Neural cell (in vitro differentiated cells): Measurements from ENCODE around the gene CUEDC1. TPM values are rescaled to one million over a fixed set of nuclear protein-coding genes. Genes with fewer than 3 reads are reported as not detected.
A peak's percentile ranks its signal among the peaks of the same experiment; 100 is the strongest.

Source experiments
- H2AFZ ChIP-seq: fragments of 200-600, 300-800 bp; sonication (generic), shearing (Covaris generic); 2 replicates; pipeline ENCODE4 v1.6.0; 2014; ENCODE audit warnings: low read depth, mild to moderate bottlenecking, antibody characterized with exemption, low read length, moderate library complexity
- H3F3A ChIP-seq: fragments of 200-600 bp; shearing (Covaris generic); 2 replicates; pipeline ENCODE4 v1.6.1; 2016; ENCODE audit warnings: mild to moderate bottlenecking, moderate library complexity, mixed read lengths, antibody characterized with exemption, low read length; ENCODE audit not compliant: insufficient read depth, poor library complexity, severe bottlenecking
- H3K27ac ChIP-seq: fragments of 200-600, 300-800 bp; sonication (generic), shearing (Covaris generic); 2 replicates; pipeline ENCODE4 v1.5.1; 2014; ENCODE audit warnings: mild to moderate bottlenecking, low read length, moderate library complexity
- H3K27me3 ChIP-seq: fragments of 300-800, 200-600 bp; sonication (generic), shearing (Covaris generic); 2 replicates; pipeline ENCODE4 v1.6.0; 2014; ENCODE audit warnings: mild to moderate bottlenecking, low read depth, low read length, moderate library complexity; ENCODE audit not compliant: insufficient read depth
- H3K36me3 ChIP-seq: fragments of 300-800, 200-600 bp; sonication (generic), shearing (Covaris generic); 2 replicates; pipeline ENCODE4 v1.5.1; 2014; ENCODE audit warnings: mild to moderate bottlenecking, antibody characterized with exemption, low read length, moderate library complexity; ENCODE audit not compliant: insufficient read depth
- H3K4me2 ChIP-seq: fragments of 300-800, 200-600 bp; sonication (generic), shearing (Covaris generic); 2 replicates; pipeline ENCODE4 v1.6.0; 2014; ENCODE audit warnings: mild to moderate bottlenecking, low read length
- H3K4me3 ChIP-seq: fragments of 300-800, 200-600 bp; sonication (generic), shearing (Covaris generic); 2 replicates; pipeline ENCODE4 v1.5.1; 2014; ENCODE audit warnings: mild to moderate bottlenecking, low read length, moderate library complexity
- H3K79me2 ChIP-seq: fragments of 200-600 bp; shearing (Covaris generic); replicated peaks from 2 replicates; pipeline ENCODE4 v1.6.0; 2014; ENCODE audit warnings: mild to moderate bottlenecking, low read length, moderate library complexity; ENCODE audit not compliant: insufficient read depth
- H3K9ac ChIP-seq: fragments of 300-800, 200-600 bp; sonication (generic), shearing (Covaris generic); 2 replicates; pipeline ENCODE4 v1.6.1; 2016; ENCODE audit warnings: mild to moderate bottlenecking, low read length, mixed read lengths
- H3K9me2 ChIP-seq: fragments of 200-600 bp; shearing (Covaris generic); 2 replicates; pipeline ENCODE4 v1.6.1; 2016; ENCODE audit warnings: mild to moderate bottlenecking, low read length, mixed read lengths; ENCODE audit not compliant: insufficient read depth
- H3K9me3 ChIP-seq: fragments of 200-600, 300-800 bp; sonication (generic), shearing (Covaris generic); 2 replicates; pipeline ENCODE4 v1.6.1; 2016; ENCODE audit warnings: mild to moderate bottlenecking, mixed run types, low read length, moderate library complexity, mixed read lengths
- H4K20me1 ChIP-seq: fragments of 200-600 bp; shearing (Covaris generic); 2 replicates; pipeline ENCODE4 v1.6.1; 2016; ENCODE audit warnings: mild to moderate bottlenecking, mixed run types; ENCODE audit not compliant: insufficient read depth
- CTCF ChIP-seq: fragments of 450-650 bp; IDR thresholded peaks from 2 replicates; pipeline ENCODE4 v1.5.1; 2014; ENCODE audit warnings: antibody characterized with exemption, mild to moderate bottlenecking, moderate library complexity; ENCODE audit not compliant: poor library complexity, severe bottlenecking
- EP300 ChIP-seq: fragments of 450-650 bp; conservative IDR thresholded peaks from 2 replicates; pipeline ENCODE4 v1.6.1; 2014; ENCODE audit warnings: antibody characterized with exemption, mild to moderate bottlenecking, moderate library complexity; ENCODE audit not compliant: poor library complexity, severe bottlenecking
- EZH2 ChIP-seq: fragments of 200-600, 300-800 bp; shearing (Covaris generic), sonication (generic); IDR thresholded peaks from 2 replicates; pipeline ENCODE4 v1.6.1; 2014; ENCODE audit warnings: antibody characterized with exemption, low read length, borderline replicate concordance, mild to moderate bottlenecking; ENCODE audit not compliant: insufficient read depth, poor library complexity, severe bottlenecking
- MXI1 ChIP-seq: fragments of 450-650 bp; conservative IDR thresholded peaks from 2 replicates; pipeline ENCODE4 v1.6.1; 2014; ENCODE audit warnings: antibody characterized with exemption, mild to moderate bottlenecking; ENCODE audit not compliant: poor library complexity, severe bottlenecking
- POLR2AphosphoS5 ChIP-seq: IDR thresholded peaks from 2 replicates; pipeline ENCODE4 v1.6.1; 2012
- RAD21 ChIP-seq: fragments of 450-650 bp; conservative IDR thresholded peaks from 2 replicates; pipeline ENCODE4 v1.6.1; 2014; ENCODE audit warnings: antibody characterized with exemption, mild to moderate bottlenecking, moderate library complexity
- REST ChIP-seq: IDR thresholded peaks from 2 replicates; pipeline ENCODE4 v1.6.1; 2012; ENCODE audit warnings: borderline replicate concordance
- SMC3 ChIP-seq: fragments of 450-650 bp; conservative IDR thresholded peaks from 2 replicates; pipeline ENCODE4 v1.6.1; 2014; ENCODE audit warnings: antibody characterized with exemption, mild to moderate bottlenecking, moderate library complexity; ENCODE audit not compliant: poor library complexity
- TAF1 ChIP-seq: IDR thresholded peaks from 2 replicates; pipeline ENCODE4 v1.6.1; 2012; ENCODE audit warnings: low read depth
- polyA plus RNA-seq: library from polyadenylated mRNA; depleted of rRNA; stranded (reverse); fragments of >200 nt; gene quantifications from 2 replicates; pipeline ENCODE4 v1.2.3, GENCODE V29; 2014

The CUEDC1 gene
- polyA plus RNA-seq, 1 donor from 2014 or later = 27.0 TPM

- H2AFZ ChIP-seq = no peak overlapping the region
- H3K36me3 ChIP-seq = no peaks in the 10 kb centered on the region
- no peaks in the 10 kb centered on the region for H3F3A ChIP-seq
- H3K4me3 ChIP-seq = peak overlapping the region; percentile 52
- no peaks in the 10 kb centered on the region for H3K9me3 ChIP-seq
- no peak overlapping the region for H3K9ac ChIP-seq
- no peaks in the 10 kb centered on the region for H3K9me2 ChIP-seq
- no peak overlapping the region for H3K4me2 ChIP-seq
- peaks cover 22% of the 10 kb centered on the region for H3K27me3 ChIP-seq
- H4K20me1 ChIP-seq = no peaks in the 10 kb centered on the region
- no peak overlapping the region for H3K27ac ChIP-seq
- TF ChIP-seq MXI1 (no peak), EZH2 (no peak), RAD21 (no peak), CTCF (no peak), POLR2AphosphoS5 (no peak), SMC3 (no peak), TAF1 (no peak), EP300 (no peak), REST (no peak)
- H3K79me2 ChIP-seq = no peaks in the 10 kb centered on the region
These were observed 94.0 kb downstream of the CUEDC1 start for GRCh38 chr17:57861000-57861789.

- H4K20me1 ChIP-seq = no peaks in the 10 kb centered on the region
- H3K27me3 ChIP-seq = peaks cover 22% of the 10 kb centered on the region
- H3K9ac ChIP-seq = no peak overlapping the region
- H3K4me2 ChIP-seq = no peak overlapping the region
- no peaks in the 10 kb centered on the region for H3K36me3 ChIP-seq
- H2AFZ ChIP-seq = no peak overlapping the region
- TF ChIP-seq RAD21 = no peak
- no peak for TF ChIP-seq EZH2
- TF ChIP-seq CTCF = no peak
- TF ChIP-seq SMC3 = no peak
- TF ChIP-seq MXI1 = no peak
- TF ChIP-seq TAF1 = no peak
- TF ChIP-seq POLR2AphosphoS5 = no peak
- no peak for TF ChIP-seq REST
- no peak for TF ChIP-seq EP300
- H3K4me3 ChIP-seq = no peak overlapping the region
- no peaks in the 10 kb centered on the region for H3K79me2 ChIP-seq
- H3K27ac ChIP-seq = no peak overlapping the region
- H3K9me2 ChIP-seq = no peaks in the 10 kb centered on the region
- no peaks in the 10 kb centered on the region for H3K9me3 ChIP-seq
- H3F3A ChIP-seq = no peaks in the 10 kb centered on the region
These were observed 94.7 kb downstream of the CUEDC1 start for GRCh38 chr17:57860414-57860999.
